ENCODE data around the gene EHBP1.

The EHBP1 gene

GRCh38 chr2:62968668-62969067 lies 263.2 kb downstream of the EHBP1 start:
- Mint-ChIP-seq H3K4me1 (peaks cover 10% of the 10 kb centered on the region), H3K27ac (no peak overlapping the region), H3K4me3 (no peak overlapping the region), H3K9me3 (no peaks in the 10 kb centered on the region), H3K36me3 (ENCODE audit: low read depth) (no peaks in the 10 kb centered on the region), H3K27me3 (ENCODE audit: low read depth, poor library complexity) (no peaks in the 10 kb centered on the region)
- TF ChIP-seq CTCF (IDR thresholded peaks at IDR 0.05): no peak
- no peak for DNase-seq

GRCh38 chr2:62971936-62972335 lies 266.4 kb downstream of the EHBP1 start:
- no peak for TF ChIP-seq CTCF (IDR thresholded peaks at IDR 0.05)
- Mint-ChIP-seq H3K4me1 (peaks cover 10% of the 10 kb centered on the region), H3K36me3 (ENCODE audit: low read depth) (peaks cover 10% of the 10 kb centered on the region), H3K27me3 (ENCODE audit: low read depth, poor library complexity) (no peaks in the 10 kb centered on the region), H3K9me3 (no peaks in the 10 kb centered on the region), H3K4me3 (no peak overlapping the region), H3K27ac (no peak overlapping the region)
- DNase-seq: no peak

- Mint-ChIP-seq H3K27ac (no peak overlapping the region), H3K4me3 (no peak overlapping the region), H3K9me3 (no peaks in the 10 kb centered on the region), H3K4me1 (peaks cover 10% of the 10 kb centered on the region), H3K27me3 (ENCODE audit: low read depth, poor library complexity) (no peaks in the 10 kb centered on the region), H3K36me3 (ENCODE audit: low read depth) (peaks cover 10% of the 10 kb centered on the region)
- no peak for DNase-seq
- no peak for TF ChIP-seq CTCF (IDR thresholded peaks at IDR 0.05)
Measured at GRCh38 chr2:62972601-62973000, 267.1 kb downstream of the EHBP1 start.

DNA sequence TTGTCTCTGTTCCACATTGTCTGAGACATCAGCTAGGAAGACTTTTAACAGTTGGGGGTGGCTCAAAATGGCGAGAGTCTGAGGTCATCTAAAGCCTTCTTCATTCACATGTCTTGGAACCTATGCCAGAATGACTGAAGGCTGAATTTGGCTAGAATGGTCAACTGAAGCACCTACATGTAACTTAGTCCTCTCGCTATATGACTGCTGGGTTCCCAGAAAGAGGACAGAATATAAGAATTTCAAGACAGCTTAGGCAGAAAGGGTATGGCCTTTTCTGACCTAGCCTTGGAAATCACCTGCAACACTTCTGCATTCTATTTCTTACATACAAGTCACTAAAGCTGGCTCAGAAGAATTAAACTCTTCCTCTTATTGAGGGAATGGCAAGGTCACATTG lies 269.5 kb downstream of the EHBP1 start:
- Mint-ChIP-seq H3K4me3 (no peak overlapping the region), H3K36me3 (ENCODE audit: low read depth) (peaks cover 10% of the 10 kb centered on the region), H3K27ac (no peak overlapping the region), H3K4me1 (peaks cover 10% of the 10 kb centered on the region), H3K27me3 (ENCODE audit: low read depth, poor library complexity) (no peaks in the 10 kb centered on the region), H3K9me3 (no peaks in the 10 kb centered on the region)
- TF ChIP-seq CTCF (IDR thresholded peaks at IDR 0.05): no peak
- DNase-seq: no peak

DNA sequence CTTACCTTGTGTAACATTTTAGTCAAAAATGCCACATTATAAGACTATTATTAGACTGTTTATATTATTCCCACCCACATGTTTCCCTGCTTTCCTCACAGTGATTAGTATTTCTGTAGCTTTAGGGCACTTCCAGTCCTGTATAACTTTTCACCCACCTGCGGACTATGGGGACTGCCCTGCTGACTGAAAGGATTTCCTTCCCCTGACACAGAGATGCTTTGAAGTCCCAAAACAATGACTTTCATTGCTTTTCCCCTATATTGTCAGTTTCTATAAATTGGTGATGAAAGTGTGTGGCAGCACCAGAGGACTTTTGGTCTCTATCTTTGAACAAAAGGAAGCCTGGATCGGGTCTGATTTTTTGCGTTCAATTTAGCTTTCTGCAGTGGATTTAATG lies 286.1 kb downstream of the EHBP1 start:
- Mint-ChIP-seq H3K4me3 (no peak overlapping the region), H3K36me3 (ENCODE audit: low read depth) (no peaks in the 10 kb centered on the region), H3K4me1 (no peaks in the 10 kb centered on the region), H3K27me3 (ENCODE audit: low read depth, poor library complexity) (no peaks in the 10 kb centered on the region), H3K9me3 (no peaks in the 10 kb centered on the region), H3K27ac (no peak overlapping the region)
- no peak for TF ChIP-seq CTCF (IDR thresholded peaks at IDR 0.05)
- DNase-seq: no peak

DNA sequence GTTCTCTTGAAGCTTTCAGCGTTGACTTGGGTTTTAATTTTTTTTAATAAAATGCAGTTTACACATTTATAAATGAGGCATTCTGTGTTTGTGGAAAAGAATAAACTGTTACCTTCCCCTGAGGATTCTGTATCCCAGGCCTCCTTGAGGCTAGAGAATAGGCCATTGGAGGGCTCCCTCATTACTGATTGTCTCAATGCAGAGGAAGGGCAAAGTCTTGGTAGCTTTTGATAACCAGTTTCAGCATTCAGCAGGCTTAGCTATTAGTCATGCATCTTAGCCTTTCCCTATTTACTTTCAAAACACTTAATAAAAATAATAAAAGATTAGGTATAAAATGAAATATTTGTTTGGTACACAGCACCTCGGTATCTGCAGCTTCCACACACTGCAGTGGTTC lies 287.0 kb downstream of the EHBP1 start:
- H3K27ac Mint-ChIP-seq: no peak overlapping the region
- peaks cover 7% of the 10 kb centered on the region for H3K36me3 Mint-ChIP-seq (ENCODE audit: low read depth)
- no peaks in the 10 kb centered on the region for H3K27me3 Mint-ChIP-seq (ENCODE audit: low read depth, poor library complexity)
- no peaks in the 10 kb centered on the region for H3K4me1 Mint-ChIP-seq
- H3K9me3 Mint-ChIP-seq: no peaks in the 10 kb centered on the region
- no peak for DNase-seq
- no peak overlapping the region for H3K4me3 Mint-ChIP-seq
- no peak for TF ChIP-seq CTCF (IDR thresholded peaks at IDR 0.05)
